ENCODE results near the gene ZFYVE28.

ZFYVE28 gene

GRCh38 chr4:2256156-2256731 is 162.2 kb downstream of the ZFYVE28 start:
- DNase-seq: no peak

GRCh38 chr4:2255501-2256155 is 162.8 kb downstream of the ZFYVE28 start:
- no peak for DNase-seq

GRCh38 chr4:2254665-2255500 is 163.6 kb downstream of the ZFYVE28 start:
- DNase-seq: no peak

GRCh38 chr4:2253160-2254084 is 165.0 kb downstream of the ZFYVE28 start:
- DNase-seq: no peak

GRCh38 chr4:2252530-2253091 is 165.8 kb downstream of the ZFYVE28 start:
- no peak for DNase-seq

GRCh38 chr4:2251795-2252529 is 166.5 kb downstream of the ZFYVE28 start:
- DNase-seq: no peak

- no peak for DNase-seq
Measured at GRCh38 chr4:2251073-2251794, 167.2 kb downstream of the ZFYVE28 start.

- DNase-seq: no peak
Measured at GRCh38 chr4:2250357-2251072, 167.9 kb downstream of the ZFYVE28 start.

GRCh38 chr4:2249526-2250356 is 168.7 kb downstream of the ZFYVE28 start:
- no peak for DNase-seq

GRCh38 chr4:2248821-2249261 is 169.6 kb downstream of the ZFYVE28 start:
- no peak for DNase-seq

- no peak for DNase-seq
Measured at GRCh38 chr4:2248044-2248780, 170.2 kb downstream of the ZFYVE28 start.

- no peak for DNase-seq
Measured at GRCh38 chr4:2247128-2248043, 171.1 kb downstream of the ZFYVE28 start.

- DNase-seq: no peak
Measured at GRCh38 chr4:2246384-2247127, 171.9 kb downstream of the ZFYVE28 start.

GRCh38 chr4:2245787-2246275 is 172.6 kb downstream of the ZFYVE28 start:
- no peak for DNase-seq

- DNase-seq: no peak
Measured at GRCh38 chr4:2245057-2245786, 173.2 kb downstream of the ZFYVE28 start.
